ENCODE data around the gene ABCC1.

GRCh38 chr16:15975172-15975571, 25.8 kb downstream of the ABCC1 start:
- no peak for TF ChIP-seq CTCF (IDR thresholded peaks at IDR 0.05; ENCODE audit: low read depth, low read length)
- no peak for TF ChIP-seq EZH2phosphoT487 (IDR thresholded peaks at IDR 0.05; ENCODE audit: low read depth)
